Fibroblast of villous mesenchyme (primary cell): ENCODE results near the gene IKZF1. TPM values are rescaled to one million over a fixed set of nuclear protein-coding genes. Genes with fewer than 3 reads are reported as not detected.

Source experiments
- DNase-seq: peaks from one replicate; pipeline ENCODE4 v3.0.0-alpha.2; 2010; ENCODE audit warnings: low read depth
- H3K4me3 ChIP-seq: 2 replicates; pipeline ENCODE4 v1.5.1; 2011; ENCODE audit warnings: low read depth, mild to moderate bottlenecking, low read length
- total RNA-seq: library from RNA; depleted of rRNA; stranded (reverse); fragments of >200 nt; gene quantifications from 2 replicates; pipeline ENCODE4 v1.2.3, GENCODE V29; 2012
- TF ChIP-seq, protein P1 (sequence below): IDR thresholded peaks from 2 replicates; pipeline ENCODE4 v1.5.1; 2012; ENCODE audit warnings: low read depth, mild to moderate bottlenecking, low read length; ENCODE audit not compliant: insufficient read depth

IKZF1 gene
- not detected in 2 replicates for total RNA-seq

DNA sequence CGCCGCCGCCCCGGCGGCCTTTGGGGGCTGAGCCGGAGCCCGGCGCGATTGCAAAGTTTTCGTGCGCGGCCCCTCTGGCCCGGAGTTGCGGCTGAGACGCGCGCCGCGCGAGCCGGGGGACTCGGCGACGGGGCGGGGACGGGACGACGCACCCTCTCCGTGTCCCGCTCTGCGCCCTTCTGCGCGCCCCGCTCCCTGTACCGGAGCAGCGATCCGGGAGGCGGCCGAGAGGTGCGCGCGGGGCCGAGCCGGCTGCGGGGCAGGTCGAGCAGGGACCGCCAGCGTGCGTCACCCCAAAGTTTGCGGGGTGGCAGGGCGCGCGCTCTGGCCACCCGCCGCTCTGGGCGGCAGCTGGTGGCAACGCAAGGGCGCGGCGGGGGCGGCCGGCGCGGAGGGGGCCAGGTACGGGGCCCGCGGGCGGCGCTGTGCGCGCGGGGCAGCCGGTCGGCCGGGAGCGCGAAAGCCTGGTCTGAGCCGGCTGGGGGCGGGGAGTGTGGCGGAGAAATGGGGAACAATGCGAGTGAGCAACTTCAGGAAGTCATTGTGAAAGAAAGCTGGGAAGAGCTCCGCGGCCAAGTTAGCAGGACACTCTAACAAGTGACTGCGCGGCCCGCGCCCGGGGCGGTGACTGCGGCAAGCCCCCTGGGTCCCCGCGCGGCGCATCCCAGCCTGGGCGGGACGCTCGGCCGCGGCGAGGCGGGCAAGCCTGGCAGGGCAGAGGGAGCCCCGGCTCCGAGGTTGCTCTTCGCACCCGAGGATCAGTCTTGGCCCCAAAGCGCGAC lies at the start of gene IKZF1:
TSS of gene IKZF1 (plus strand) at position 588 of the 782 bp plus-strand sequence. CDS start 14,346 bp downstream, outside the sequence.
- DNase-seq: no peak
- no peak within 1 kb of the TSS for H3K4me3 ChIP-seq
- TF ChIP-seq, protein P1, sequence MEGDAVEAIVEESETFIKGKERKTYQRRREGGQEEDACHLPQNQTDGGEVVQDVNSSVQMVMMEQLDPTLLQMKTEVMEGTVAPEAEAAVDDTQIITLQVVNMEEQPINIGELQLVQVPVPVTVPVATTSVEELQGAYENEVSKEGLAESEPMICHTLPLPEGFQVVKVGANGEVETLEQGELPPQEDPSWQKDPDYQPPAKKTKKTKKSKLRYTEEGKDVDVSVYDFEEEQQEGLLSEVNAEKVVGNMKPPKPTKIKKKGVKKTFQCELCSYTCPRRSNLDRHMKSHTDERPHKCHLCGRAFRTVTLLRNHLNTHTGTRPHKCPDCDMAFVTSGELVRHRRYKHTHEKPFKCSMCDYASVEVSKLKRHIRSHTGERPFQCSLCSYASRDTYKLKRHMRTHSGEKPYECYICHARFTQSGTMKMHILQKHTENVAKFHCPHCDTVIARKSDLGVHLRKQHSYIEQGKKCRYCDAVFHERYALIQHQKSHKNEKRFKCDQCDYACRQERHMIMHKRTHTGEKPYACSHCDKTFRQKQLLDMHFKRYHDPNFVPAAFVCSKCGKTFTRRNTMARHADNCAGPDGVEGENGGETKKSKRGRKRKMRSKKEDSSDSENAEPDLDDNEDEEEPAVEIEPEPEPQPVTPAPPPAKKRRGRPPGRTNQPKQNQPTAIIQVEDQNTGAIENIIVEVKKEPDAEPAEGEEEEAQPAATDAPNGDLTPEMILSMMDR: no peak

DNA sequence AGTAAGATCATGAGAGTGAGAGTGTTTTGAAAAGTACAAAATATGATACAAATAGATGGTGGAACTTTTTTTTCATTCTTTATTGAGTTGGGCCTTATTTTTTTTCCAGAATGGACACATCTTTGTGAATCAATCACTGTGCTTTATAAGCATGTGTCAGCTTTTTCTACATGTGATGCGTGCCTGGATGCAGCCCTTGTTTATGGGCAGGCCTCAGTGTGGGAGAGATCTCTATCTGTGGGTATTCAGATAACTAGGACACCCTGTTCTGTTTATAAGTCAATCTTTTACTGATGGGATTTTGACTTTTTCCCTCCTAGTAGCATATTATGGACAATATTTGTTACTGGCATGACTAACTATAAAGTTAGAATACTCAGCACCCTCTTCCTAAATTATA lies 42.9 kb upstream of the IKZF1 start:
- H3K4me3 ChIP-seq: no peak overlapping the region
- DNase-seq: no peak
- TF ChIP-seq, protein P1: no peak

DNA sequence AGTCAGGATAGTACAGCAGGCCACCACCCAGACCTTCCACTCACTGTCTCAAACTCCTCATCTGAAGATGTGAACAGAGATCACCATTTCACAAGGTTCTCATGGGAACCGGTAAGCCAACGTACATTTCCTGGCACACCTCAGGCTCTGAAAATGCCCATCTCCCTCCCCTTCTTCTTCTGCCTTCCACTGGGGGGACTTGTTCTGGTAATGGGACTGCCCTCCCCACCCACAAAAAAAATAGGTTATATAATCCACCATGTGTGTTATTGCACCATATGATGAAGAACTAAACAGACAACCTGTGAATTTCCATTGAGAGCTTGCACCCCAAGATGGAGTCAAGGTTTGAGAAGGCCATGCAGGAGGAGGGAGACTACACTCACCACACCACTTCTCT lies 42.1 kb upstream of the IKZF1 start:
- TF ChIP-seq, protein P1: no peak
- H3K4me3 ChIP-seq: no peak overlapping the region
- no peak for DNase-seq

DNA sequence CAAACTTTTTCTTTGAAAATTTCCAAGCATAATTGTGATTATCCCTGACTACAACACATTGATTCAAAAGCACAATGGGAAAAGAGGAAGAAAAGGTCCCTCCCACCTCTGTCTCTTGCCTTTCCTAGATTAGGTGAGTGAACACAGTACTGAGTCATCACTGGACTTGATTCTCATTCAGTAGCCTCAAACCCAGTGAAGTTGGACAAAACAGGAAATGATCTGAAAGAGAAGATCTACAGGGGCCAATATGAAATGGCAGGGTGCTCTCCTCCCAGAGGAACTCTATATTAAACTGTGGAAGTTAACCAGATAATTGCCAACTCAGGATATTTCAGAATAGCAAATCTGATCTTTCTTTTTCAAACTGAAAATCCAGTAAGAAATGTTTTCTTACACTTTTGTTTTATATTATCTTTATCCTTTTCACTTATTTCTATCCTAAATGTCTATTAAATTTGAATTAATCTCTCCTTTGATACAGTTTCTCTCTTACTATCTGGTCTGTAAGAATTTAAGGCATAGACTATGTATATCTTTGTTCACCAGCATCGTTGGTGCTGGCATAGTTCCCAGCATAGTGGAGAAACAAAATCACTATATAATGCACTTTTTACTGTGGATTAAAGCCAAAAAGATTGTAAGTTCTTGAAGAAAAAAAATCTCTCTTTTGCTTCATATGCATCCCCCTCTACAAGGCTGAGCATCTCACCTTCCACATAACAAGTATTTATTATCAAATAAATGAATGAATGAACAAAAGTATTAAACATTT lies 41.4 kb upstream of the IKZF1 start:
- no peak for DNase-seq
- TF ChIP-seq, protein P1: no peak
- no peak overlapping the region for H3K4me3 ChIP-seq

DNA sequence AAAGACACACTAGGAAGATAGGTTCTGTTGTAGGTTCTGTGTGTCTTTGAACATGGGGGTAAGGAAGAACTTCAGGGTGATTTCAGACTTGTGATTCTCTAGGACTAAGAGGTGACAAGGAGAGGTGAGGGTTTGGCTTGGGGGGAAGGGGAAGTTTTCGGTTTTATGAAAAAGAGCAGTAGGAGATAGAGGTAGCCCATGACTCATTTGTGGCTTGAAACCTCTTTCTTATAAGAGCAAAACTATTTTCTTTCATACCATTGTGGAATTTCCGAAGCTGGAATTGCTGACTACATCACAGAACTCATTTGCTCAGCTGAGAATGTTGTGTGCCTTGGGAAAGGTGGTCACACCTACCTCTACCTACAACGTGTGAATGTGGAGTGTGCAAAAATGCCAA lies 39.6 kb upstream of the IKZF1 start:
- no peak for DNase-seq
- TF ChIP-seq, protein P1: no peak
- no peak overlapping the region for H3K4me3 ChIP-seq

DNA sequence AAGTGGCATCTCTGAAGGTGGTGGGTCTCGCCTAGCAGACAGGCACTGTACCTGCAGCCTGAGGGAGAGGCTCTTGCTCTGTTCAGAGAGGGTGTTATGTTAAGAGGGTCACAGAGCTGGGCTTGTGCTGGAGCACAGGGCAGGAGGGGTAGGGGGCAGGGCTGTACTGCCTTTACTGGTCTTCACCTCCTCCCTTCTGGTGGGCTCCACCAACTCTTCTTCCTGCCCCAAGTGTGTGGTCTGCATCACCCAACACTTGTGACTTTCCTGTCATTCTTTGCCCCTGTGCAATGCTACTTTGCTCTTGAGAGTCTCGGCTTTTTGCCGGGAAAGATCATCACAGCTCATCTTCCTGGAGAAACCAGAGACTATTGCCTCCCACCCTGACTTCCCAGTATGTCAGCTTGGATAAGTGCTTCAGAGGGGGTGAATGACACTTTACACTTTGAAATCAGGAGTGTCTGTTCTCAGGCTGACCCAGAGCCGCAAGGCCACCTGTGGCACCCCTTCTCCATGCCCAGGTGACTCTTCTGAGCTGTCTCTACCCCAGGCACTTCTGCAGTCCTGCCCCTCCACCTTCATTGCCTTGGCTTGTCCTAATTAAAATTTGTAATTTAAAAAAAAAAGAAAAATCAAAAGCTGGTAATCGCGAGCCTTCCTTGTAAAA lies 38.4 kb upstream of the IKZF1 start:
- TF ChIP-seq, protein P1: no peak
- no peak for DNase-seq

More for the DNA sequence above, 38.4 kb upstream of the IKZF1 start:
- no peak overlapping the region for H3K4me3 ChIP-seq
